ENCODE results near the gene PUM1.

GRCh38 chr1:30998887-30999286 is 66.6 kb downstream of the PUM1 start:
- TF ChIP-seq POLR2A (IDR thresholded peaks at IDR 0.05) = no peak
- TF ChIP-seq CTCF (IDR thresholded peaks at IDR 0.05) = no peak

Measured in lower leg skin (tissue), 3 donors.